GM06990 (cell line): ENCODE results near the gene RNF227.
A peak's percentile ranks its signal among the peaks of the same experiment; 100 is the strongest.

Experiments
- DNase-seq: peaks from one replicate; pipeline ENCODE4 v3.0.0-alpha.2; 2011; ENCODE audit not compliant: insufficient read length; ENCODE audit errors: extremely low read depth
- H3K27me3 ChIP-seq: replicated peaks from 2 replicates; pipeline ENCODE4 v1.6.0; 2011; ENCODE audit warnings: low read length; ENCODE audit not compliant: control insufficient read depth, insufficient read depth
- H3K36me3 ChIP-seq: 2 replicates; pipeline ENCODE4 v1.5.1; 2011; ENCODE audit warnings: low read length; ENCODE audit not compliant: control insufficient read depth, insufficient read depth
- H3K4me3 ChIP-seq: replicated peaks from 2 replicates; pipeline ENCODE4 v1.5.1; 2011; ENCODE audit warnings: low read depth, mild to moderate bottlenecking, control low read depth, low read length
- CTCF ChIP-seq: IDR thresholded peaks from 2 replicates; pipeline ENCODE4 v1.5.1; 2011; ENCODE audit warnings: low read length, control low read depth, mild to moderate bottlenecking, inconsistent platforms; ENCODE audit not compliant: insufficient read depth, poor library complexity, severe bottlenecking

RNF227 gene

GRCh38 chr17:7886227-7887037 lies 29.7 kb downstream of the RNF227 start:
- Histone ChIP-seq H3K36me3 (peaks cover 9% of the 10 kb centered on the region), H3K4me3 (peak overlapping the region; percentile 95), H3K27me3 (no peaks in the 10 kb centered on the region)
- peak; percentile 28 for TF ChIP-seq CTCF
- peak; percentile 70 for DNase-seq

- peak overlapping the region; percentile 95 for H3K4me3 ChIP-seq
- no peak for TF ChIP-seq CTCF
- peaks cover 6% of the 10 kb centered on the region for H3K36me3 ChIP-seq
- H3K27me3 ChIP-seq, result no peaks in the 10 kb centered on the region
- peak; percentile 66 for DNase-seq
Measured at GRCh38 chr17:7885367-7886226, 30.5 kb downstream of the RNF227 start.

GRCh38 chr17:7884581-7885366 lies 31.3 kb downstream of the RNF227 start:
- DNase-seq, result peak; percentile 22
- peaks cover 4% of the 10 kb centered on the region for H3K36me3 ChIP-seq
- peak overlapping the region; percentile 95 for H3K4me3 ChIP-seq
- no peak for TF ChIP-seq CTCF
- no peaks in the 10 kb centered on the region for H3K27me3 ChIP-seq

GRCh38 chr17:7883781-7884386 lies 32.2 kb downstream of the RNF227 start:
- Histone ChIP-seq H3K4me3 (peak overlapping the region; percentile 95), H3K27me3 (no peaks in the 10 kb centered on the region), H3K36me3 (peaks cover 7% of the 10 kb centered on the region)
- no peak for TF ChIP-seq CTCF
- no peak for DNase-seq

GRCh38 chr17:7882629-7883028 lies 33.5 kb downstream of the RNF227 start:
- no peak overlapping the region for H3K4me3 ChIP-seq
- H3K36me3 ChIP-seq, result peaks cover 7% of the 10 kb centered on the region
- TF ChIP-seq CTCF, result no peak
- no peaks in the 10 kb centered on the region for H3K27me3 ChIP-seq
- no peak for DNase-seq
